Thoracic aorta (tissue), 2 donors: ENCODE measurements around the gene ZFYVE9. TPM values are rescaled to one million over a fixed set of nuclear protein-coding genes. Genes with fewer than 3 reads are reported as not detected.

Experiments
- ATAC-seq: fragments of 150-250 bp; one replicate; pipeline ENCODE4 v1.8.0; 2017; ENCODE audit warnings: low read depth; ENCODE audit not compliant: insufficient number of reproducible peaks, low FRiP score
- DNase-seq: peaks from one replicate; pipeline ENCODE4 v3.0.0-alpha.2; 2020; ENCODE audit warnings: low spot score
- H3K27ac ChIP-seq, 2 donors: fragments of 200-600 bp; sonication (generic); 1 replicate in 1 of 2; 2 replicates in 1 of 2; pipeline ENCODE4 v1.5.1; 2016; ENCODE audit warnings: mild to moderate bottlenecking in 2 of 2, moderate library complexity in 2 of 2
- H3K27me3 ChIP-seq: fragments of 200-600 bp; sonication (generic); replicated peaks from 2 replicates; pipeline ENCODE4 v1.6.0; 2016; ENCODE audit warnings: mild to moderate bottlenecking; ENCODE audit not compliant: insufficient read depth
- H3K36me3 ChIP-seq: fragments of 200-600 bp; sonication (generic); one replicate; pipeline ENCODE4 v1.5.1; 2016
- H3K4me1 ChIP-seq, 2 donors: fragments of 200-600 bp; sonication (generic); 1 replicate in 1 of 2; 2 replicates in 1 of 2; pipeline versions ENCODE4 v1.5.1 to v1.6.0; 2016; ENCODE audit warnings: low read depth in 2 of 2, mild to moderate bottlenecking in 1 of 2; ENCODE audit not compliant: control insufficient read depth in 1 of 2
- H3K4me3 ChIP-seq: fragments of 200-600 bp; sonication (generic); 2 replicates; pipeline ENCODE4 v1.5.1; 2016; ENCODE audit warnings: mild to moderate bottlenecking
- H3K9me3 ChIP-seq: fragments of 200-600 bp; sonication (generic); 2 replicates; pipeline ENCODE4 v1.5.1; 2016
- CTCF ChIP-seq: fragments of 200-600 bp; sonication (generic); IDR thresholded peaks from one replicate; pipeline ENCODE4 v1.5.1; 2019; ENCODE audit warnings: antibody characterized with exemption
- total RNA-seq, 2 donors: library from RNA; depleted of rRNA; stranded (reverse); fragments of >200 nt; gene quantifications; one replicate each; pipeline versions ENCODE4 v1.1.0 to v1.2.3, GENCODE V29; 2016

ZFYVE9 gene
- total RNA-seq, 2 donors from 2014 or later: 29.6 to 45.9 TPM

GRCh38 chr1:52264530-52265115, 122.7 kb downstream of the ZFYVE9 start:
- TF ChIP-seq CTCF: peak; percentile 11
- Histone ChIP-seq H3K4me3 (no peak overlapping the region), H3K27me3 (no peaks in the 10 kb centered on the region), H3K4me1 (peaks cover 0 to 5% of the 10 kb centered on the region in 2 donors), H3K36me3 (peaks cover 10% of the 10 kb centered on the region), H3K9me3 (no peaks in the 10 kb centered on the region), H3K27ac (no peak overlapping the region)
- ATAC-seq (no peak), DNase-seq (no peak)

- Histone ChIP-seq H3K36me3 (peaks cover 10% of the 10 kb centered on the region), H3K4me1 (peaks cover 0 to 5% of the 10 kb centered on the region in 2 donors), H3K27ac (no peak overlapping the region), H3K4me3 (no peak overlapping the region), H3K9me3 (no peaks in the 10 kb centered on the region), H3K27me3 (no peaks in the 10 kb centered on the region)
- ATAC-seq: no peak
- TF ChIP-seq CTCF: no peak
- no peak for DNase-seq
Observed at GRCh38 chr1:52266507-52266906, 124.6 kb downstream of the ZFYVE9 start.

GRCh38 chr1:52268372-52268771, 126.5 kb downstream of the ZFYVE9 start:
- no peaks in the 10 kb centered on the region for H3K9me3 ChIP-seq
- no peak for DNase-seq
- peaks cover 10% of the 10 kb centered on the region for H3K36me3 ChIP-seq
- H3K27me3 ChIP-seq: no peaks in the 10 kb centered on the region
- no peak for TF ChIP-seq CTCF
- H3K4me1 ChIP-seq: peaks cover 0 to 5% of the 10 kb centered on the region in 2 donors
- ATAC-seq: no peak
- no peak overlapping the region for H3K4me3 ChIP-seq
- H3K27ac ChIP-seq: no peak overlapping the region

- ATAC-seq (no peak), DNase-seq (no peak)
- TF ChIP-seq CTCF: no peak
- no peaks in the 10 kb centered on the region for H3K4me1 ChIP-seq
- H3K36me3 ChIP-seq: peaks cover 6% of the 10 kb centered on the region
- no peak overlapping the region for H3K4me3 ChIP-seq
- H3K27me3 ChIP-seq: no peaks in the 10 kb centered on the region
- no peaks in the 10 kb centered on the region for H3K9me3 ChIP-seq
- H3K27ac ChIP-seq: no peak overlapping the region
Observed at GRCh38 chr1:52281518-52281917, 139.6 kb downstream of the ZFYVE9 start.

GRCh38 chr1:52288286-52288685, 146.4 kb downstream of the ZFYVE9 start:
- ATAC-seq: no peak
- no peak for DNase-seq
- H3K9me3 ChIP-seq: no peaks in the 10 kb centered on the region
- no peak overlapping the region for H3K27ac ChIP-seq
- TF ChIP-seq CTCF: no peak
- peaks cover 4% of the 10 kb centered on the region for H3K36me3 ChIP-seq
- no peak overlapping the region for H3K4me3 ChIP-seq
- no peaks in the 10 kb centered on the region for H3K27me3 ChIP-seq
- H3K4me1 ChIP-seq: no peaks in the 10 kb centered on the region
